GM23338 (cell line): ENCODE measurements around the gene HOXD4.

Experiments used
- POLR2AphosphoS5 ChIP-seq: IDR thresholded peaks from 2 replicates; pipeline ENCODE4 v1.6.1; 2016; ENCODE audit warnings: antibody characterized with exemption, low read depth
- TF ChIP-seq, protein P1 (sequence below), 2 experiments: fragments of 200-600 bp in 1 of 2; sonication (generic) in 1 of 2; conservative IDR thresholded peaks; 2 replicates each; pipeline versions ENCODE4 v1.5.1 to v1.6.1; 2016 to 2017; ENCODE audit warnings: antibody characterized with exemption in 2 of 2, low read depth in 2 of 2, mild to moderate bottlenecking in 2 of 2, moderate library complexity in 1 of 2

DNA sequence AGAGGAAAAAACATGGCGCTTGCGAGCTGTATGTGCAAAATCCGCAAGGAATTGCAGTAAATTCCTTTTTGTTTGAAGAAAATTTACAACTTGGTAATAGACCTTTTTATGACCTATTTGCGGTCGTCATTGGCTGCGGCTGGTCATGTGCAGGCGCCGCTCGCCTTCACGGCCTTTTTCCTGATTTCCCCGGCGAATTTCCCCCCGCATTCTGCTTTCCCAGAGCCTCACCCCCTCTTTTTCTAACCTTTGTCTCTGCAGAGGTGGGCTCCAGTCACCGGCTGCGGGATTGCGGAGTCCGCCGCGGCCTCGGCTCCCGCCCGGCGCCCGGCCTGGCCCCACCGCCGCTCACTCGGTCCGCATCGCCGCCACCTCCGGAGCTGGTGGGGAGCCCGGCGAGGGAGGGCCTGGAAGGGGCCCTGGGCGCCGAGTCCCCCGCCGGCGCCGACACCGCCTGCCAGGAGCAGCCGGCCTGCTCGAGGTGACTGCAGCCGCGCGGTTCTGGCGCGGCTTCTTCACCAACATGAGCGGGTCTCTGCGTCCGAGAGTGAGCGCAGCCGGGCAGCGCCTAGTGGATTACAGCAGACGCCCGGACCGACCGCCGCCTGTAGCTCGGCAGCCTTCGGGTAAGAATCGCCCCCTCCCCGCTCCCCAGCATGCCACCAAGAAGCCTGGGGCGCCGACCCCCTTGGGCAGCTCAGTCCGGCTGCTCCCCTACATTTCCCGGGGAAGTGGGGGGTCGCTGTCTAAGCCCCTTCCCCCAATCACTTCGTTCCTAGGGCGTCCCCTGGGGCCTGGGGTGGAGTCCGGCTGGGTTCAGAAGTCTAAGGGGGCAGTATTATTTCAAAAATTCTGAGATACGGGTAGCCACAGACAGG lies 14.7 kb upstream of the HOXD4 start:
- TF ChIP-seq, protein P1, sequence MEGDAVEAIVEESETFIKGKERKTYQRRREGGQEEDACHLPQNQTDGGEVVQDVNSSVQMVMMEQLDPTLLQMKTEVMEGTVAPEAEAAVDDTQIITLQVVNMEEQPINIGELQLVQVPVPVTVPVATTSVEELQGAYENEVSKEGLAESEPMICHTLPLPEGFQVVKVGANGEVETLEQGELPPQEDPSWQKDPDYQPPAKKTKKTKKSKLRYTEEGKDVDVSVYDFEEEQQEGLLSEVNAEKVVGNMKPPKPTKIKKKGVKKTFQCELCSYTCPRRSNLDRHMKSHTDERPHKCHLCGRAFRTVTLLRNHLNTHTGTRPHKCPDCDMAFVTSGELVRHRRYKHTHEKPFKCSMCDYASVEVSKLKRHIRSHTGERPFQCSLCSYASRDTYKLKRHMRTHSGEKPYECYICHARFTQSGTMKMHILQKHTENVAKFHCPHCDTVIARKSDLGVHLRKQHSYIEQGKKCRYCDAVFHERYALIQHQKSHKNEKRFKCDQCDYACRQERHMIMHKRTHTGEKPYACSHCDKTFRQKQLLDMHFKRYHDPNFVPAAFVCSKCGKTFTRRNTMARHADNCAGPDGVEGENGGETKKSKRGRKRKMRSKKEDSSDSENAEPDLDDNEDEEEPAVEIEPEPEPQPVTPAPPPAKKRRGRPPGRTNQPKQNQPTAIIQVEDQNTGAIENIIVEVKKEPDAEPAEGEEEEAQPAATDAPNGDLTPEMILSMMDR (conservative IDR thresholded peaks at IDR 0.05; ENCODE audit: low read depth in 2 of 2) = no peak
- no peak for TF ChIP-seq POLR2AphosphoS5
